Activated CD4-positive, alpha-beta memory T cell treated with anti-CD3 and anti-CD28 coated beads, Interleukin-2, amount 10 ng/mL, durations not matched to agents 7 days and 5 days (primary cell): ENCODE measurements around the gene MED17. TPM values are rescaled to one million over a fixed set of nuclear protein-coding genes. Genes with fewer than 3 reads are reported as not detected.
"Not testable (repeated sequence)": the region's sequence is repeated elsewhere in the genome, so short reads cannot be mapped to it uniquely, and the experiment has no call there.

Experiments
- CTCF ChIA-PET: fragments of 350-600 bp; sonication (Branson Sonifier 250); formaldehyde crosslinking; loops from one replicate; lab custom pipeline; 2021; ENCODE audit warnings: antibody characterized with exemption, inconsistent platforms; lab: Charles Lee
- POLR2A ChIA-PET: fragments of 350-600 bp; sonication (Branson Sonifier 250); formaldehyde crosslinking; loops from one replicate; lab custom pipeline; 2021; ENCODE audit warnings: antibody characterized with exemption; lab: Charles Lee
- DNase-seq: peaks from one replicate; pipeline ENCODE4 v3.0.0-alpha.2; 2020
- H3K27ac Mint-ChIP-seq: one replicate; pipeline ENCODE4 v1.8.0; 2021; ENCODE audit warnings: mild to moderate bottlenecking, mixed read lengths
- H3K27me3 Mint-ChIP-seq: one replicate; pipeline ENCODE4 v1.8.0; 2021; ENCODE audit warnings: mixed read lengths
- H3K36me3 Mint-ChIP-seq: one replicate; pipeline ENCODE4 v1.8.0; 2021; ENCODE audit warnings: low read depth, mixed read lengths
- H3K4me1 Mint-ChIP-seq: one replicate; pipeline ENCODE4 v1.8.0; 2021; ENCODE audit warnings: mixed read lengths
- H3K4me3 Mint-ChIP-seq: one replicate; pipeline ENCODE4 v1.8.0; 2021; ENCODE audit warnings: mild to moderate bottlenecking, mixed read lengths
- H3K9me3 Mint-ChIP-seq: one replicate; pipeline ENCODE4 v1.8.0; 2021; ENCODE audit warnings: mixed read lengths
- total RNA-seq, 2 experiments: library from RNA; stranded (reverse); gene quantifications; one replicate each; pipeline ENCODE4 v1.2.3, GENCODE V29; 2021

The MED17 gene
- total RNA-seq, 2 experiments from 2014 or later = 40.6 to 42.9 TPM

DNA sequence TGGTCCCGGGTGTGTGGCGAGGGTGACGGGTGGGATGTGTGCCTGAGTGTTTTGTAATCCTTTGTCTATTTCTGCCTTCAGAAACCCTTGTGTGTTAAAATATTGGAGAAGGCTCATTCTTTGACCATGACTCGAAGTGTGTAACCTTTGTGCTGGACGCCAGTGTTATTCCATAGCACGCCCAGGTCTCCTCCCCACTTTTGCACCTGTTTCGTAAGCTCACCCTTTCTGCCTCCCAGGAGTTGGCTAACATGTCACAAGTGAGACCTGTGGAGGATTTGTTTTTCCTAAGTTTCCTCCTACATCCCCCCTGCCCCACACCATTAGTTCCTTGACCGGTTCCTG lies 42.2 kb upstream of the MED17 start:
- Mint-ChIP-seq H3K4me1 (peaks cover 46% of the 10 kb centered on the region), H3K4me3 (peak overlapping the region; percentile 99), H3K9me3 (no peaks in the 10 kb centered on the region), H3K36me3 (peaks cover 54% of the 10 kb centered on the region), H3K27me3 (no peaks in the 10 kb centered on the region), H3K27ac (peak overlapping the region; percentile 98)
- ChIA-PET POLR2A (interaction anchor here (0.6 to 9.6 kb wide), 30 partner anchors 8 to 1325 kb away, joined by 3 to 325 read pairs (median 4); partner anchors contain the start of genes ANKRD49, CEP295, FUT4 and MED17), CTCF (interaction anchor here (1.0 to 5.0 kb wide), 6 partner anchors 12 to 546 kb away, joined by 3 to 47 read pairs (median 6); partner anchors contain the start of gene MED17)
- DNase-seq = no peak

DNA sequence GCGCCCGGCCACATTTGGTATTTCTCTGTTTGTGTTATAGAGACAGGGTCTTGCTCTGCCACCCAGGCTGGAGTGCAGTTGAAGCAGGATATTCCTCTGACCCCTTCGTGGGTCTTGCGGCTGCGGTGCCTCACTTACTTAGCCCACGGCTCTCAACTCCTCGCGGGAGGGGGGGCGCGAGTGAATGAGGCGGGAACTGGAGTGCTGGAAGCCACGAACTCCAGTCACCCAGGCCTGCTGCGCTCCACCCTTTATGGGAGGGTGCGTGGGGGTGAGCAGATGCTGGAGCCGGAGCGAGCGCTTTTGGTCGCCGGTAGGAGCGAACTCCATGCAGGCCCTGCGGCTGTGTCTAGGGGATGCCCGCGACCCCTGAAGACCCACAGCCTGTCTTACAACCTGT lies 40.8 kb upstream of the MED17 start:
- ChIA-PET CTCF (no interaction called here), POLR2A (interaction anchor here (9.6 kb wide), 1 partner anchor 39 kb away, joined by 325 read pairs; the partner anchor contains the start of gene MED17)
- DNase-seq = no peak
- Mint-ChIP-seq H3K27me3 (no peaks in the 10 kb centered on the region), H3K36me3 (peaks cover 46% of the 10 kb centered on the region), H3K27ac (no peak overlapping the region), H3K4me1 (peaks cover 31% of the 10 kb centered on the region), H3K4me3 (peak overlapping the region; percentile 59), H3K9me3 (no peaks in the 10 kb centered on the region)

DNA sequence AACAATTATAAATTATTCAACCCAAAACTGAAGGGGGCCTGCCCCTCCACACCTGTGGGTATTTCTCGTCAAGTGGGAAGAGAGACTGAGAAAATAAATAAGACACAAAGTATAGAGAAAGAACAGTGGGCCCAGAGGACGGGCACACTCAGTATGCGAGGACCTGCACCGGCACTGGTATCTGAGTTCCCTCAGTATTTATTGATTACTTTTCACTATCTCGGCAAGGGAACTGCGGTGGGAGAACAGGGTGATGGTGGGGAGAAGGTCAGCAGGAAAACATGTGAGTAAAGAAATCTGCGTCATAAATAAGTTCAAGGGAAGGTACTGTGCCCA lies 39.4 kb upstream of the MED17 start:
- no peak for DNase-seq
- Mint-ChIP-seq H3K4me3 (no peak overlapping the region), H3K4me1 (peaks cover 18% of the 10 kb centered on the region), H3K27ac (no peak overlapping the region), H3K9me3 (no peaks in the 10 kb centered on the region), H3K27me3 (no peaks in the 10 kb centered on the region), H3K36me3 (peaks cover 33% of the 10 kb centered on the region)
- ChIA-PET CTCF (no interaction called here), POLR2A (no interaction called here)

DNA sequence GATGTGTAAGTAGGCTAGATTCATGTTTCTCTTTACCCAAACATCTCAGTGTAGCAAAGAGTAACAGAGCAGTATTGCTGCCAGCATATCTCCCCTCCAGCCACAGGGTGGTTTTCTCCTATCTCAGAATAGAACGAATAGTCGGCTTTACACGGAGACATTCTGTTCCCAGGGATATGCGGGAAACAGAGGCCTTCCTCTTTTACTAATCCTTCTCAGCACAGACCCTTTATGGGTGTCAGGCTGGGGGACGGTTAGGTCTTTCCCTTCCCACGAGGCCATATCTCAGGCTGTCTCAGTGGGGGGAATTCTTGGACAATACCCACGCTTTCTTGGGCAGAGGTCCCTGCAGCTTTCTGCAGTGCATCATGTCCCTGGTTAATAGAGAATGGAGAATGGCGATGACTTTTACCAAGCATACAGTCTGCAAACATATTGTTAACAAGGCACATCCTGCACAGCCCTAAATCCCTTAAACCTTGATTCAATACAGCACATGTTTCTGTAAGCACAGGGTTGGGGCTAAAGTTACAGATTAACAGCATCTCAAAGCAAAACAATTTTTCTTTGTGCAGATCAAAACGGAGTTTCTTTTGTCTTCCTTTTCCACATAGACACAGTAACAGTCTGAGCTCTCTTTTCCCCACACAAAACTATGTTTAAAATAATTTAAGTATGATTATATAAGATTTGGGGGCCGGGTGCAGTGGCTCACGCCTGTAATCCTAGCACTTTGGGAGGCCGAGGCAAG lies 38.9 kb upstream of the MED17 start:
- Mint-ChIP-seq H3K4me1 (peaks cover 14% of the 10 kb centered on the region), H3K36me3 (peaks cover 27% of the 10 kb centered on the region)
- POLR2A ChIA-PET, H3K27ac Mint-ChIP-seq, H3K9me3 Mint-ChIP-seq, H3K27me3 Mint-ChIP-seq, H3K4me3 Mint-ChIP-seq, CTCF ChIA-PET, DNase-seq: not testable (repeated sequence)

DNA sequence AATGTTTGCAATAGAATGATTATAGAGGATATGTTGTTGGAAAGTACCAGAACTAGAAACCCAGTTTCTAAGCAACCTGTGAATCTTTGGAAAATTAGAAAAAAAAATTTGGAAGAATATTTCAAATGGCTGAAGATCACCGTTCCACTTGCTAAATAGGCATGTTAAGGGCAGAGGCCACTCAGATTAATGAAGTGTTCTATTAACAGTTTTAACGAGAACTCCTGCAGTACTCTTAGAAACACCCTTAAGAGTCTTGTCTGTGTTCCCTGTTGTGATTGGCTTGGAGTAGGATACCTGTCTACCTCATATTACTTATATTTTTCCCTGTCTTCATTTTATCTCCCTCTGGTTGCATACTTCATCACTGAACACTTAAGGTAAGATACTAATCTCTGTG lies 38.0 kb upstream of the MED17 start:
- Mint-ChIP-seq H3K9me3 (no peaks in the 10 kb centered on the region), H3K36me3 (peaks cover 19% of the 10 kb centered on the region), H3K27me3 (no peaks in the 10 kb centered on the region), H3K27ac (no peak overlapping the region), H3K4me1 (peaks cover 13% of the 10 kb centered on the region), H3K4me3 (no peak overlapping the region)
- POLR2A ChIA-PET = no interaction called here
- no peak for DNase-seq
- CTCF ChIA-PET = interaction anchor here (1.0 kb wide), 1 partner anchor 37 kb away, joined by 3 read pairs; no protein-coding TSS in a partner anchor

DNA sequence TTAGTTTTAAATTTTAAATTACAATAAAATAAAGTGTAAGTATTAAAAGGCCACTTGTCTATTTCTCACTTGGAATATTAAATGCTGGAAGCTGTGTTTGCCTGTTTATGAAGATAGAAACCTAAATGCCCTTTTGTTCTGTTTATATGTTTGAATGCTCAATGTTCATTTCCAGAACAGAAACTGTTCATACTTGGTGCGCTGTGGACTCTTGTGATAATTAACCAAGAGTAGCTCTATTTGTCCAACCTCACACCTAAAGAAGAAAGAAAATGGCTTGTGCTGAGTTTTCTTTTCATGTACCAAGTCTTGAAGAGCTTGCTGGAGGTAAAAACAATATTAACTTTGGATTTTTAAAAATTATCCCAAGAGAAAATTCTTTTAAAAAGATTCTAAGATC lies 37.0 kb upstream of the MED17 start:
- POLR2A ChIA-PET = no interaction called here
- Mint-ChIP-seq H3K27ac (no peak overlapping the region), H3K9me3 (no peaks in the 10 kb centered on the region), H3K27me3 (no peaks in the 10 kb centered on the region), H3K4me3 (no peak overlapping the region), H3K4me1 (peaks cover 13% of the 10 kb centered on the region), H3K36me3 (peaks cover 14% of the 10 kb centered on the region)
- no peak for DNase-seq
- CTCF ChIA-PET = interaction anchor here (1.0 kb wide), 1 partner anchor 38 kb away, joined by 3 read pairs; no protein-coding TSS in a partner anchor

DNA sequence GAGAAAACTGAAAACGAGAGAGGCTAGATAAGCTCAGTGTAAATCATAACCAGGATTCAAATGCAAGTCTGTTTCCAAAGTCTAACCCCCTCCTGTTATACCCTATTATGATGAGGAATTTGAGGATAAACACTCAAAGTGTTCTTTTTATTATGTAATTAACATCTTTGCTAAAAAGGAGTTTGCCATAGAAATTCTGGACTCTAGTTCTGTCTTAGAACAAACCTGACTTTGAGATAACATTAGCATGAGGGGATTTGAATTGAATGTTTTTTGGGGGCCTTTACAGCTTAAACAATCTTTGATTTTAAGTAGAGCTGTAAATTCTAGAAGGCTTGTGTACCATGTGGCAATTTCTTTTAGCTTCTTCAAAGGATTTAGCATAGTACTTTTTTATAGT lies 33.1 kb upstream of the MED17 start:
- CTCF ChIA-PET = interaction anchor here (0.6 kb wide), 1 partner anchor 184 kb away, joined by 4 read pairs; no protein-coding TSS in a partner anchor
- Mint-ChIP-seq H3K4me3 (no peak overlapping the region), H3K27me3 (no peaks in the 10 kb centered on the region), H3K36me3 (peaks cover 24% of the 10 kb centered on the region), H3K9me3 (no peaks in the 10 kb centered on the region), H3K4me1 (no peaks in the 10 kb centered on the region), H3K27ac (no peak overlapping the region)
- POLR2A ChIA-PET = interaction anchor here (1.3 kb wide), 1 partner anchor 9 kb away, joined by 4 read pairs; the partner anchor contains the start of genes C11orf54 and TAF1D
- DNase-seq = no peak

DNA sequence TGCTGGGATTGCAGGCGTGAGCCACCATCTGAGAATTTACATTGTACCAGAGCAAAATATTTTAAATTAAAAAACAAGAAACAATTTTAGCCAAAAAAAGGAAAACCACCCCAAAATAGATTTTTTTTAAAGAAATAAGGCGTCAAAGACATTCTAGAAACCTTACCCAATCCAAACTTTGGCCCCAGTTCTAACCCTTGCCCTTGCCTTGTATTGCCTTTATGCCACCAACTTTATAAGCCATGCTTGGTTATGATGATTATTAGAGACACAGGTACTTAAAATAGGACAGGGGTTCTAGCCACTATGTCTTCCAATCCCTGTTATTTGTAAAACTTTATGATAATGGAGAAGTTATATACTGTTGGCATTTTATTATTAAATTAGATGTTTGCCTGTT lies 30.8 kb upstream of the MED17 start:
- Mint-ChIP-seq H3K9me3 (no peaks in the 10 kb centered on the region), H3K27ac (no peak overlapping the region), H3K4me3 (no peak overlapping the region), H3K4me1 (no peaks in the 10 kb centered on the region), H3K36me3 (peaks cover 30% of the 10 kb centered on the region), H3K27me3 (no peaks in the 10 kb centered on the region)
- POLR2A ChIA-PET = no interaction called here
- CTCF ChIA-PET = no interaction called here
- DNase-seq = no peak

DNA sequence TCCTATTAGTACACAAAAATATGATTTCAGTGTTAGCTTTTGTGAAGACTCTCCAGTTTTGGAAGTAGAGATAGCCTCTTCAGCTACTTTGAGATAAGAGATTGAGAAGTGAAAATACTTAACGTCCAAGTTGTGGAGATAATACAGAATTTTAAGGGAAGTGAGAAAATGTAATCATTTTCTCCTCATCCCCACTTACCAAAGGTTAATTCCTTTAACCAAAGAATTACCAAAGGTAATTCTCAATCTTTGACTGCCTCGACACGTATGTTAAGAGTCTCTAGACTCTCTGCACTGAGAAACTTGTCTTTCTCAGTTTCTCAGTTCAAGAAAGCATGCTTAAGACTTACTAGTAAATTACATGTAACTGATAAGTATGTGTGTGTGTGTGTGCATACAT lies 27.3 kb upstream of the MED17 start:
- ChIA-PET POLR2A (interaction anchor here (0.6 to 3.8 kb wide), 2 partner anchors 16 to 1120 kb away, joined by 3 to 19 read pairs; partner anchors contain the start of genes C11orf54 and TAF1D), CTCF (interaction anchor here (0.7 kb wide), 1 partner anchor 33 kb away, joined by 3 read pairs; no protein-coding TSS in a partner anchor)
- Mint-ChIP-seq H3K4me1 (no peaks in the 10 kb centered on the region), H3K27ac (no peak overlapping the region), H3K27me3 (no peaks in the 10 kb centered on the region), H3K4me3 (no peak overlapping the region), H3K9me3 (no peaks in the 10 kb centered on the region), H3K36me3 (peaks cover 51% of the 10 kb centered on the region)
- DNase-seq = no peak

DNA sequence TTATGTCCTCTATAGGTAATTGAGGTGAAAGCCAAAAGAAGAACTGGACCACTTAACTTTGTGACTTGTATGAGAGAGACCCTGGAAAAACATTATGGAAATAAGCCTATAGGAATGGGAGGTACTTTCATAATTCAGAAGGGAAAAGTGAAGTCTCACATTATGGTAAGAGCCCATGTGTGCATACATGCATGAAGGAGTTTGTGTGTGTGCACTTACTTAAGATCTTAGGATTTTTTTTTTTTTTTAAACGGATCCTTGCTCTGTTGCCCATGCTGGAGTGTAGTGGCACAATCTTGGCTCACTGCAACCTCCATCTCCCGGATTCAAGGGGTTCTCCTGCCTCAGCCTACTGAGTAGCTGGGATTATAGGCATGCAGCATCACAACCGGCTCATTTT lies 26.8 kb upstream of the MED17 start:
- H3K4me3 Mint-ChIP-seq = no peak overlapping the region
- no peaks in the 10 kb centered on the region for H3K4me1 Mint-ChIP-seq
- no peaks in the 10 kb centered on the region for H3K9me3 Mint-ChIP-seq
- DNase-seq = no peak
- ChIA-PET CTCF (no interaction called here), POLR2A (interaction anchor here (3.8 kb wide), 1 partner anchor 16 kb away, joined by 19 read pairs; the partner anchor contains the start of genes C11orf54 and TAF1D)
- no peak overlapping the region for H3K27ac Mint-ChIP-seq
- H3K36me3 Mint-ChIP-seq = peaks cover 49% of the 10 kb centered on the region
- no peaks in the 10 kb centered on the region for H3K27me3 Mint-ChIP-seq

DNA sequence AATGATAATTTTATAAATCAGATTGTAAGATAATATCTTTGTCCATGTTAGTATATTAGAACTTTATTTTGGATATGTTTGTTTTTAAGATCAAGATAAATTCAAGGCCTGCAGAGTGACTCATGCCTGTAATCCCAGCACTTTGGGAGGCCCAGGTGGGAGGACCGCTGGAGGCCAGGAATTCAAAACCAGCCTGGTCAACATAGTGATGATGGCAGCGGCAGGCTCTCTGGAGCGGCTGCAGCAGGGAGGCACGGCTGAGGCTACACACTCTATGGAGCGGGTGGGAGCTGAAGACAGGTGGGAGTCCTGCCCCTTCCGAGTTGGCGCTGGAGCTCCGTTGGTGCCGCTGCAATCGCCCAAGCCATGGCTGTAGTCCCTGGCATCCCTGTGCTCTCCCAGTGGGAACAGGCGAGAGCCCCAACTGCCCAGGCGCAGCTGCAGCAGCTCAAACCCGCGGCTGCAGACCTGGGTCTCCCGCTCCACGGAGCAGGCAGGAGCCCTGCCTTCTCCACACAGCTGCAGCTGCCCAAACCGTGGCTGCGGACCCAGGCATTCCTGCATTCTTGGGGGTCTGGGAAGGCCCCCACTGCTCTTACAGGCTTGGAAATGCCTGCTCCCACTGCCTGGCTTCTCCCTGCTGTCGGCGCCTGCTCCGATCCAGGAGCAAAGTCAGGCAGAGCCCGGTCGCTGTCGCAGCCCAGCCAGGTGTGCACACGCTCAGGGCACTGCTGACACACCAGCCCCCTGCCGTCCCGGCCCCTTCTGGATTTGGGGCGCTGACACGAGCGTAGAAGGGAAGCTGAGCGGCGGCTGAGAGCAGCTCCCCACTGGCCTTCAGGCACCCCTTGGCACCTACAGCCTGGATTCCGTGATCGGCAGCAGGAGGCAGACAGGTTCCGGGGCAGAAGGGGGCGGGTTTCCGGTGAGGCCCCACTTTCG lies 25.9 kb upstream of the MED17 start:
- Mint-ChIP-seq H3K9me3 (no peaks in the 10 kb centered on the region), H3K4me3 (no peak overlapping the region), H3K27ac (no peak overlapping the region), H3K36me3 (peaks cover 47% of the 10 kb centered on the region), H3K27me3 (no peaks in the 10 kb centered on the region), H3K4me1 (no peaks in the 10 kb centered on the region)
- ChIA-PET POLR2A (interaction anchor here (3.8 kb wide), 1 partner anchor 17 kb away, joined by 19 read pairs; the partner anchor contains the start of genes C11orf54 and TAF1D), CTCF (no interaction called here)
- DNase-seq = no peak

DNA sequence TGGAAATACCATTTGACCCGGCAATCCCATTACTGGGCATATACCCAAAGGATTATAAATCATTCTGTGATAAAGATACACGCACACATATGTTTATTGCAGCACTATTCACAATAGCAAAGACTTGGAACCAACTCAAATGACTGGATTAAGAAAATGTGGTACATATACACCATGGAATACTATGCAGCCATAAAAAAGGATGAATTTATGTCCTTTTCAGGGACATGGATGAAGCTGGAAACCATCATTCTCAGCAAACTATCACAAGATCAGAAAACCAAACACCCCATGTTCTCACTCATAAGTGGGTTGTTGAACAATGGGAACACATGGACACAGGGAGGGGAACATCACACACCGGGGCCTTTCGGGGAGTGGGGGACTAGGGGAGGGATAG lies 25.0 kb upstream of the MED17 start:
- H3K27ac Mint-ChIP-seq, POLR2A ChIA-PET, DNase-seq, CTCF ChIA-PET, H3K4me1 Mint-ChIP-seq, H3K4me3 Mint-ChIP-seq, H3K9me3 Mint-ChIP-seq, H3K27me3 Mint-ChIP-seq: not testable (repeated sequence)
- H3K36me3 Mint-ChIP-seq = peaks cover 41% of the 10 kb centered on the region
